Eye (tissue), 1 donor: ENCODE results near the gene PUSL1.
"Not testable (repeated sequence)": the region's sequence is repeated elsewhere in the genome, so short reads cannot be mapped to it uniquely, and the experiment has no call there.

Experiments used
- DNase-seq: peaks from one replicate; pipeline ENCODE4 v3.0.0-alpha.2; 2015

The PUSL1 gene

GRCh38 chr1:1310476-1311053, 2.2 kb downstream of the PUSL1 start:
- no peak for DNase-seq

- DNase-seq: no peak
Measured at GRCh38 chr1:1311107-1312104, 3.0 kb downstream of the PUSL1 start.

- no peak for DNase-seq
Measured at GRCh38 chr1:1312450-1313314, 4.3 kb downstream of the PUSL1 start.

- no peak for DNase-seq
Measured at GRCh38 chr1:1313500-1314236, 5.3 kb downstream of the PUSL1 start.

- no peak for DNase-seq
Measured at GRCh38 chr1:1314237-1314586, 5.8 kb downstream of the PUSL1 start.

GRCh38 chr1:1314678-1315335, 6.4 kb downstream of the PUSL1 start:
- no peak for DNase-seq

- no peak for DNase-seq
Measured at GRCh38 chr1:1315435-1315954, 7.1 kb downstream of the PUSL1 start.

GRCh38 chr1:1316199-1316598, 7.8 kb downstream of the PUSL1 start:
- not testable (repeated sequence) for DNase-seq

GRCh38 chr1:1317420-1317819, 9.0 kb downstream of the PUSL1 start:
- no peak for DNase-seq

GRCh38 chr1:1318131-1318652, 9.8 kb downstream of the PUSL1 start:
- no peak for DNase-seq

GRCh38 chr1:1318777-1319645, 10.6 kb downstream of the PUSL1 start:
- no peak for DNase-seq

- no peak for DNase-seq
Measured at GRCh38 chr1:1319646-1319941, 11.2 kb downstream of the PUSL1 start.

- no peak for DNase-seq
Measured at GRCh38 chr1:1320666-1321448, 12.5 kb downstream of the PUSL1 start.

GRCh38 chr1:1321477-1321876, 13.1 kb downstream of the PUSL1 start:
- no peak for DNase-seq

GRCh38 chr1:1322418-1322817, 14.0 kb downstream of the PUSL1 start:
- no peak for DNase-seq

GRCh38 chr1:1322952-1323351, 14.6 kb downstream of the PUSL1 start:
- no peak for DNase-seq

- no peak for DNase-seq
Measured at GRCh38 chr1:1324084-1324523, 15.7 kb downstream of the PUSL1 start.

- peak; percentile 96 for DNase-seq
Measured at GRCh38 chr1:1324524-1325287, 16.3 kb downstream of the PUSL1 start, which contains the start of the genes CPTP and INTS11. CPTP (plus strand) TSS chr1:1324802; CDS start chr1:1326911, 2,109 bp downstream. INTS11 (minus strand) TSS chr1:1324660; CDS start chr1:1324608, 52 bp downstream.
